BJ (cell line): ENCODE measurements around the gene IVNS1ABP. TPM values are rescaled to one million over a fixed set of nuclear protein-coding genes. Genes with fewer than 3 reads are reported as not detected.

Experiments used
- CTCF ChIA-PET: fragments of 350-600 bp; formaldehyde crosslinking; extraction: SDS; loops from one replicate; lab custom pipeline; 2021; ENCODE audit warnings: antibody characterized with exemption, inconsistent platforms; lab: Yijun Ruan, JAX
- POLR2A ChIA-PET: fragments of 300-600 bp; sonication (Branson Sonifier 250); formaldehyde crosslinking; extraction: SDS; loops from one replicate; lab custom pipeline; 2021; ENCODE audit warnings: antibody characterized with exemption; lab: Charles Lee
- DNase-seq: peaks from one replicate; pipeline ENCODE4 v3.0.0-alpha.2; 2011; ENCODE audit warnings: low read depth
- H3K27me3 ChIP-seq: 2 replicates; pipeline ENCODE4 v1.6.0; 2011; ENCODE audit warnings: low read length; ENCODE audit not compliant: control insufficient read depth, insufficient read depth
- H3K36me3 ChIP-seq: 2 replicates; pipeline ENCODE4 v1.5.1; 2011; ENCODE audit warnings: low read length; ENCODE audit not compliant: control insufficient read depth, insufficient read depth
- H3K4me3 ChIP-seq: 2 replicates; pipeline ENCODE4 v1.5.1; 2011; ENCODE audit warnings: low read depth, mild to moderate bottlenecking, control low read depth, low read length
- CTCF ChIP-seq: IDR thresholded peaks from 2 replicates; pipeline ENCODE4 v1.5.1; 2011; ENCODE audit warnings: low read depth, mild to moderate bottlenecking, control low read depth, inconsistent platforms, low read length, moderate library complexity; ENCODE audit not compliant: insufficient read depth
- polyA plus RNA-seq: library from polyadenylated mRNA; depleted of rRNA; stranded (reverse); fragments of >200 nt; gene quantifications from 2 replicates; pipeline ENCODE4 v1.2.3, GENCODE V29; 2011

The IVNS1ABP gene
- polyA plus RNA-seq, 1 experiment = 48.1 TPM

DNA sequence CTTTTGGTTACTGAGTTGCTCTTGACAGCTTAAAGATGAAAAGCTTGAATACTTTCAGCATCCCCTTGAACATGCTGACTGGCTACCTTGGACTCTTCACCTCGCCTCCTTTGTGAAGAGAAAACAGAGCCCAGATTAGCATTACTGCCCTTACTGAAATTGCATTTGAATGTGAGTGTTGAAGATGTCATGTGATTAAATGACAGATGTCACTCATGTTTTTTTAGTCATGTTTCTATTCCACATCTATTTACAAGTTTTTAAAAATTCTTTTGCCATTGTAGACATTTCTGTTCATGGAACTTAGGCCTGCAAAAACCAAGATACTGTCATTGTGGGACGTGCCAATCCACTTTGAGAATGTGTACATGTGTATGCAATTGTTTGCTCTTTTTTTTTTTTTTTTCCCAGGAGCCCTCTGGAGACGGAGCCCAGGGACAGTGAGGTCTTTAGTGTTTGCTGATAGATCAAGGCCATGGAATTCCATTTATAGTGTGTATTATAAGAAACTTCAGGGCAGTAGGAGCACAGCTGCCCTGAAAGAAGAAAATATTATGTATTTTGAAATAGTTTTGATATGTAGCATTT lies 25.7 kb upstream of the IVNS1ABP start:
- H3K27me3 ChIP-seq = no peaks in the 10 kb centered on the region
- H3K36me3 ChIP-seq = no peaks in the 10 kb centered on the region
- no peak for TF ChIP-seq CTCF
- no peak for DNase-seq
- CTCF ChIA-PET = no interaction called here
- POLR2A ChIA-PET = no interaction called here
- H3K4me3 ChIP-seq = no peak overlapping the region

DNA sequence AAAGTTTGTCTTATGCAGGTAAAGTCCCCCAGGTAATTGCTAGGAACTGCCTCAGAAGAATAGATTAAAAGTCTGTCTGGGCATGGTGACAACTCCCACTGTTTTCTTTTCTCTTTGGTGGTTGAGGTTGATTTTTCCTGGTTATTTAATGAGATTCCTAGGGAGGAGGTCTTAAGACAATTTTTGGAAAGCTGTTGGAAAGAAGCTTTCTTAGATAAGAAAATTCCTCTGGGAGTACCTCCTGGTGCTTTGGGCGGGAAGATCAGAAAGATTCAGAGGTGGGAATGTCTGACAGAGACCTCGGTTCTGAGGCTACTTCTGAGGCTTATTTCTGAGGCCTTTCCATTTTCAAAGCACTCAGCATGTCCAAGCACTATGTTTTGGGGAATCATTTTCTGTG lies 25.0 kb upstream of the IVNS1ABP start:
- DNase-seq = no peak
- H3K4me3 ChIP-seq = no peak overlapping the region
- H3K27me3 ChIP-seq = no peaks in the 10 kb centered on the region
- TF ChIP-seq CTCF = no peak
- POLR2A ChIA-PET = no interaction called here
- CTCF ChIA-PET = no interaction called here
- H3K36me3 ChIP-seq = no peaks in the 10 kb centered on the region

DNA sequence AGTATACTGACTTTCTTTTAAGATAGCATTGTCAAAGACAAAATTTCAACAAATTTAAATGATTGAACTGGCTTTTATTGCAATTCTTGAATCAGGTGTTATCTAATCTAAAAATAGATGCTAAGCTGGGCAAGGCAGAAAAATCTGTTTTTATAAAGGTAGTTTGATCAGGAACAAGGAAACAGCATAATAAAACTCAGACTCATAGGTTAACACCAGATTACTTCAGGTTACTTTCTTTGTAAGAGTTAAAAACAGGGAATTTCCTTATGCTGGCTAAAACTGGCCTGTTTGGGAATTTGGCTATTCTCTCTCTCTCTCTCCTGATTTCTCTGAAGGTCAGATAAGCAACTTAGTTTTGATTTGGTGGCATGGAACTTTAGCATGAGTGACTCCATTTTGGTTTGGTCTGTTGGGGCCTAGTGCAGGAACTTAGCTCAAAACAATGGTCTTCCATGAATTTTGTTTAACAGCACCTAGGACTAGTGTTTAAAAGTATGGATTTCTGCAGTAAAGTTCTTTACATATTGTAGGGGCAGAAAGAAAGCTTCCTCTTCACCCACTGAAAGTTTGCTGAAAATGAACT lies 24.2 kb upstream of the IVNS1ABP start:
- no peak for DNase-seq
- Histone ChIP-seq H3K27me3 (no peaks in the 10 kb centered on the region), H3K36me3 (no peaks in the 10 kb centered on the region), H3K4me3 (no peak overlapping the region)
- ChIA-PET POLR2A (no interaction called here), CTCF (no interaction called here)
- TF ChIP-seq CTCF = no peak

- no peak for TF ChIP-seq CTCF
- H3K36me3 ChIP-seq = no peaks in the 10 kb centered on the region
- H3K4me3 ChIP-seq = no peak overlapping the region
- no peaks in the 10 kb centered on the region for H3K27me3 ChIP-seq
- DNase-seq = no peak
- CTCF ChIA-PET = interaction anchor here (1.3 kb wide), 1 partner anchor 342 kb away, joined by 3 read pairs; no protein-coding TSS in a partner anchor
- POLR2A ChIA-PET = no interaction called here
Measured at GRCh38 chr1:185338719-185339622, 21.9 kb upstream of the IVNS1ABP start.

DNA sequence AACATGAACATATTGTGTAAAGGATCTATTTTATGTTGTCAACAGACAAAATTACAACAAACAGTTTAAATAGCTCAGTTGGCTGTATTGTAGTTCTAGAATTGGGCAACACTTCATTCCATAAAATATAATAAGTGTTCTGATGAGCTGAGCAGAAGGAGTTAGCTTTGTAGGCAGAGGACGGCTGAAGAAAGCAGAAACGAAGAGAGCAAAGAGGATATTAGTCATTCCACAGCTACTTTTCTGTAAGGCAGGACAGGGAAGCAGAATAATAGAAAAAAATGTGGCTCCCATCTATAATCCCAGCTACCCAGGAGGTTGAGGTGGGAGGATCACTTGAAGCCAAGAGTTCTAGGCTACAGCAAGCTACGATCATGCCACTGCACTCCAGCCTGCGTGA lies 20.2 kb upstream of the IVNS1ABP start:
- no peak overlapping the region for H3K4me3 ChIP-seq
- no peaks in the 10 kb centered on the region for H3K36me3 ChIP-seq
- TF ChIP-seq CTCF = no peak
- CTCF ChIA-PET = interaction anchor here (0.7 kb wide), 1 partner anchor 46 kb away, joined by 3 read pairs; no protein-coding TSS in a partner anchor
- POLR2A ChIA-PET = interaction anchor here (0.8 to 1.1 kb wide), 2 partner anchors 20 to 180 kb away, joined by 3 read pairs; partner anchors contain the start of genes IVNS1ABP, SWT1 and TRMT1L
- no peaks in the 10 kb centered on the region for H3K27me3 ChIP-seq
- no peak for DNase-seq
